ENCODE results near the gene GLIPR1L1.

The GLIPR1L1 gene

DNA sequence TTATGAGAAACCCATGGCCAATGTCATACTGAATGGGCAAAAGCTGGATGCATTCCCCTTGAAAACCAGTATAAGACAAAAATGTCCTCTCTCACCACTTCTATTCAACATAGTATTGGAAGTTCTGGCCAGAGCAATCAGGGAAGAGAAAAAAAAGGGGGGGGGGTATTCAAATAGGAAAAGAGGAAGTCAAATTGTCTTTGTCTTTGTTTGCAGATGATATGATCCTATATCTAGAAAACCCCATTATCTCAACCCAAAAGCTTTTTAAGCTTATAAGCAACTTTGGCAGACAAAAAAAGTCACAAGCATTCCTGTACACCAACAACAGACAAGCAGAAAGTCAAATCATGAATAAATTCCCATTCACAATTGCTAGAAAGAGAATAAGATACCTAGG is 19.5 kb downstream of the GLIPR1L1 start:
- DNase-seq: no peak

GRCh38 chr12:75360920-75361319 is 26.4 kb downstream of the GLIPR1L1 start:
- DNase-seq: no peak

DNA sequence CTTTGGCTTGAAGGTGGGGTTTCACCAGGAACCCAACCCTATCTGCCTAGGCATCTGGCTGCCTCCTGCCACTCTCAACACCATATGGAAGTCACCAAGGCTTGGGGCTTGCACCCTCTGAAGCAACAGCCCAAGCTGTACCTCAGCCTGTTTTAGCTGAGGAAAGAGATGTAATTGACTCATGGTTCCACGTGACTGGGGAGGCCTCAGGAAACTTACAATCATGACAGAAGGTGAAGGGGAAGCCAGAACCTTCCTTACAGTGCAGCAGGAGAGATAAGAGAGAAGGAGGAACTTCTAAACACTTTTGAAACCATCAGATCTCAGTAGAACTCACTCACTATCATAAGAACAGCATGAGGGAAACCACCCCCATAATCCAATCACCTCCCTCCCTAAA is 26.9 kb downstream of the GLIPR1L1 start:
- DNase-seq: no peak

DNA sequence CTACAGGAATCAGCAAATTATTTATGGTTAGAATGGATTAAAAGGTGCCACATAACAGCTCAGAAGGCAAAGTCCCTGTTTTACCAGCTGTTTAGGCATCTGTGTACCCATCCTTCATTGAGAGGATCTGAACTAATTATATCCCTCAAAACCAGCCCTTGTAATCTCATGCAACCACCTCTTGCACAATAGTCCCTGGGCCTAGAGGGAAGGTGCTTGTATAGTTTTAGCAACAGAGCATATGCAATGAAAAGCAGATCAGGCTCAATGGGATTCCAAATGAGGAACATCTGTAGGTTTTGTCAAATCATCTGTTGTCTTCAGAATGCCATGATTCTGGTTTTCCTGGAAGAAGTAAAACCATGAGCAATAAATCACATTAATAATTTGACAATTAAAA is 30.4 kb downstream of the GLIPR1L1 start:
- DNase-seq: no peak

DNA sequence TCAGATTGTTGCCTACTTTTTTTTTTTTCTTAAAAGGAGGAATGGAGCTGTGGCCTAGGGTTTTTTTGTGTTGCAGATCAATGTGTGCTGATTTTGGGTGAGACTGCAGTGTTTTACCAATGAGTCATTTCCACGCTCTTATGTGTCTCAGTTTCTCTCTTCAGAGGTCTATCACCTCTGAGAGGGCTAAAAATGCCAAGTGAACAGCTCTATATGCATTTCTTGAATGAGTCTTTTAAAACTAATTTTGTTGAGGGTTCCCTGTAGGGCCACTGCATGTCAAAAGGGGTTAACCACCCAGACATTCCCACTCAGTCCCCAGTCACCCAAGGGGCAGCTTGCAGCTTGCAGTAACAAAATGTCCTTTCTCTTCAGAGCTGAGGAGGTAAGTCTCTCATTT is 32.2 kb downstream of the GLIPR1L1 start:
- DNase-seq: no peak

GRCh38 chr12:75374971-75375370 is 40.5 kb downstream of the GLIPR1L1 start:
- DNase-seq: no peak

DNA sequence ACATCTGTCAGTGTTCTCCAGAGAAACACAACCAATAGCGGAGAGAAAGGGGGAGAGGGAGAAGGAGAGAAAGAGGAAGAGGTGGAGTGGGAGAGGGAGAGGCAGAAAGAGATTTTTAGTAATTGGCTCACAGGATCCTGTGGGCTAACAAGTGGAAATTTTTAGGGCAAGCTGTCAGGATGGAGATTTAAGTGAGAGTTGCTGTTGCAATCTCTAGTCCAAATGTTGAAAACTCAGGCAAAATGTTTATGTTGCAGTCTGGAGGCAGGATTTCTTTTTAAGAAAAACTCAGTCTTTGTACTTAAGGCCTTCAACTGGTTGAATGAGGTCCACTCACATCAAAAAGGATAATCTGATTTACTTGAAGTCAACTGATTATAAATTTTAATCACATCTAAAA is 43.9 kb downstream of the GLIPR1L1 start:
- no peak for DNase-seq

- peak; percentile 12 for DNase-seq
Observed at GRCh38 chr12:75389061-75389460, 54.6 kb downstream of the GLIPR1L1 start.

DNA sequence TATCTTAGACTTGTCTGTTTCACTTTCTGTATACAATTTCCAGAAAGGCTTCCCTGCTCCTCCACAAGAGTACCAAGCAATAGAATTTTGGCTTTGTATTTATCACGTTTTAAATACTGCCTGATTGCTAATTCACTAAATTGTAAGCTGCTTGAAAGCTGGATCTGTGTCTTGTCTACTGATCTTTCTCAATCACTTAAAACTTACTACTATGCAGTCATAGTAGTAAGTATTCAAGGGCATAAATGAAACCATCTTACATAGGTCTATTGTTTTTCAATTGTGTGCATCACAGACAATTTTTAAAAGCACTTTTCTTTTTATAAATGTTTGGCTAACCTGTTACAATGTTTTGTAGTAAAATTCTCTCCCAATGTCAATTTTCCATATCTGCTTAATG is 55.2 kb downstream of the GLIPR1L1 start:
- DNase-seq: no peak

DNA sequence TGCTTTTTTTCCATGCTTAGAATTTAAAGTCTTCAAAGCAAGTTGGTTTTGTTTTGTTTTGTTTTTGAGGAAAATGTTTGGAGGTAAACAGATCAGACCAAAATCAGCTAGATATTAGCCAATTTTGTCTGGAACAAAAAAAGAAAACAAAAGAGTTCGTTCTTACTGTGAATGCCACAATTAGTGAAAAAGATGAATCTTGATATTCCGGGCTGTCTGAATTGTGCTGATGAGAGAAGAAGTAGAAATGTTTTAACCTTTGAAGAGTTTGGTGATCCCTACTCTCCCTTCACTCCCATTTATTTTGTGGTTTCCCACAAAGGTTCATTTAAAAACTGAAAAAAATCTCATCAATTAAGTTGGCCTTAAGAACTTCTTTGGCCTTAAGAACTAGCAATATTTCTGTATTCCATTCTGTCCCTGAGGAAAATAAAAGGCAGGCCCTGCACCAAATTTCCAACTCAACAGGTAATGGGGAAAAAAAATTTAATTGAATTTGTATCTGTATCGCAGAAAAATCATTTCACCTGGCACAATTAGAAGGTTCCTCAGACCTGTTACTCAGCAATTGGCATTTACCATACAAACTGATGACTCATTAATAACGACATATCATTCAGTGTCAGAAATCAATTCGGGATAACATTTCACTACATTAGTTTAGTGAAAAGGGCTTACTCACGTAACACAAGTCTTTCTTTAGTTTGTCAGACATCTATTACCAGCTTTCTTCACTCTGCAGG is 55.9 kb downstream of the GLIPR1L1 start:
- no peak for DNase-seq

- peak; percentile 98 for DNase-seq
Observed at GRCh38 chr12:75390899-75391538, 56.5 kb downstream of the GLIPR1L1 start, which contains the start of gene GLIPR1L2. Gene GLIPR1L2, plus strand, starts transcription at chr12:75391089. Its CDS starts 28 bp downstream, at chr12:75391117.

DNA sequence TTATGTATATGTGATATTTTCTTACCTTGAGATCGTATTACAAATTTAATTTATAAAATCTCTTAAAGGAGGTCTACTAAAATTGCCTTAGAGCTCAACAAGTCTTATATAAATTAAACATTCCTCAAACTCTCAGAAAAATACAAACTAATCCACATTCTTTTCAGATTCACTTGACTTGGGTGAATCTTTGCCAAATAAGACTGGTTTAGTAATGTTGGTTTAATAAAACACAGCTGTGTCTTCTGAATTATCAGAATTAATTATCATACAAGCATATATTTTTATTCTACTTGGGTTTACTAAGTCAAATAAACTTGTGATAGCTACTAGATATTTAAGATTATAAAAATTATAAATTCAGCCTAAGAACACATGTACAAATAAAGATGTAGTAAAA is 69.8 kb downstream of the GLIPR1L1 start:
- no peak for DNase-seq

DNA sequence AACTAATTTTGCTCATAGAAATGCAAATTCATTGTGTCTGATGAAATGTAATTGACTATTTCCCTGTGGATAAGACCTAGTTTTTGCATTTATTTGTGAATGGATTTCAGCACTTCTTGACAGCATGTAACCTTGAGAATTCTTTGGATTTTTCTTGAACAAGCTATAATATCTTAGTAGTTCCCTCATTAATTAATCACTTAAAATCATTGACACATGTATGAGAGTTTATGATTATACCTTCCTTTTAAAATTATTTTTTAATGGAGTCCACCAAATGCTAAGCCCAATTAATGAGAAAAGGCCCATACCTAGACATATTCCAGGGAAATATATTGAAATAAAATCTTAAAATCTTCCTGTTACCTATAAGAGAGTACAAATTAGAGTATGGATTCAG is 73.2 kb downstream of the GLIPR1L1 start:
- DNase-seq: no peak

DNA sequence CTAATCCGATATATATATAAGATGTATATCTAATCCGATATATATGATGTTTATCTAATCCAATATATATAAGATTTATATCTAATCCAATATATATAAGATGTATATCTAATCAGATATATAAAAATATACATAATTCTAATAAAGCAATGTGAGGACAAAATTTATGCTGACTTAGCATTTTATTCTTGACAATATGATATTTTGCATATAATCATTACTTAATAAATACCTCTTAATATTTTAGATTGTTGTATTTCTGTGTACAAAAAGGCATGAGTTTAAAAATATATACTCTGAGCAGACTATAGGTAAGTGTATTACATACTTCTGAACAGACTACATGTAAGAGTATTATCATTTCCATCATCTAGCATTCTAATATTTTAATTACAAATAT is 75.4 kb downstream of the GLIPR1L1 start:
- DNase-seq: no peak

- no peak for DNase-seq
Observed at GRCh38 chr12:75414671-75415070, 80.2 kb downstream of the GLIPR1L1 start.

DNA sequence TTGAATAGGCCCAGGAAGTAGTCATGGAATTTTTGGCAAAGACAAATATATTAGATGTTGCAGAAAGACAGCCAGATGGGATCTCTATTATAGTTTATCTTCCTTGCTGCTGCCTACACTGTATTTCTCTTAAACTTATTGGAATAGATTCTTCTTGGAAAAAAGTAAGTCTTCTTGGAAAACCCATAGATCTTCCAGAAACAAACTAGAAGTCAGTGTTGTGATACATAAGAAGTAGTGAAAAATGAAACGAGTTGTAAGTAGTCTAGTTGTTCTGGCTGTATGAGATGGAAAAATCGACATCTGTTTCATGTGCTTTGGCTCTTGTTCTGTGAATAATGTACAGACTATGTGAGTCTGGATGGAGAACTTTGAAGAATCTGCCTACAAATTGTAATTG is 85.4 kb downstream of the GLIPR1L1 start:
- no peak for DNase-seq

Data from NCI-H345 (cell line).